ENCODE measurements around the gene ZNF346.

GRCh38 chr5:177091232-177091631, 68.7 kb downstream of the ZNF346 start:
- TF ChIP-seq CTCF (conservative IDR thresholded peaks at IDR 0.05; ENCODE audit: low read length) (no peak), EZH2phosphoT487 (IDR thresholded peaks at IDR 0.05; ENCODE audit: borderline replicate concordance) (no peak)

Data from Loucy (cell line).